HPDE6-E6E7 (cell line): Measurements from ENCODE around the gene VIM.
"Not testable (repeated sequence)": the region's sequence is repeated elsewhere in the genome, so short reads cannot be mapped to it uniquely, and the experiment has no call there.

Experiments
- DNase-seq: peaks from one replicate; pipeline ENCODE4 v3.0.0; 2011; ENCODE audit warnings: missing footprints; ENCODE audit errors: extremely low spot score

The VIM gene

GRCh38 chr10:17232276-17232960 is 4.4 kb downstream of the VIM start:
- DNase-seq: no peak

DNA sequence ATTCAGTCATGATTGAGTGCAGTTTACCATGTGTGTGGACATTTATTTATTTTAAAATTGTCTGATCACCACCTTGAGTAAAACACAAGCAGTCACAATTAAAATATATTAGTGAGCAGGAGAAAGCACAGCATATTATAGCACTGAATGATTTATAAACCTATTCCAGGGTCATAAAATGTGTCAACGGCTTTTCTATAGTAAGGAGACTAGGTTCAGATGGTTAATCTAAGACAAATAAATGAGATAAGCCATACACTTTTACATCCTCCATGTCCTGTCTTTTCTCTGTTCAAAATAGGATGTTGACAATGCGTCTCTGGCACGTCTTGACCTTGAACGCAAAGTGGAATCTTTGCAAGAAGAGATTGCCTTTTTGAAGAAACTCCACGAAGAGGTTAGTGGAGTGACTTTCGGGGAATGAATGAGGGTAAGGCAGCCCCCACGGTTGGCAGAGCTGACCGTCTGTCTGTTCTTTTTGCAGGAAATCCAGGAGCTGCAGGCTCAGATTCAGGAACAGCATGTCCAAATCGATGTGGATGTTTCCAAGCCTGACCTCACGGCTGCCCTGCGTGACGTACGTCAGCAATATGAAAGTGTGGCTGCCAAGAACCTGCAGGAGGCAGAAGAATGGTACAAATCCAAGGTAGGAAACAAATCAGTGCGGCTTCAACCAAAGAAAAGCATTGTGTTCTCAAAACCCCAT is 5.4 kb downstream of the VIM start:
- no peak for DNase-seq

GRCh38 chr10:17234431-17234945 is 6.4 kb downstream of the VIM start:
- no peak for DNase-seq

DNA sequence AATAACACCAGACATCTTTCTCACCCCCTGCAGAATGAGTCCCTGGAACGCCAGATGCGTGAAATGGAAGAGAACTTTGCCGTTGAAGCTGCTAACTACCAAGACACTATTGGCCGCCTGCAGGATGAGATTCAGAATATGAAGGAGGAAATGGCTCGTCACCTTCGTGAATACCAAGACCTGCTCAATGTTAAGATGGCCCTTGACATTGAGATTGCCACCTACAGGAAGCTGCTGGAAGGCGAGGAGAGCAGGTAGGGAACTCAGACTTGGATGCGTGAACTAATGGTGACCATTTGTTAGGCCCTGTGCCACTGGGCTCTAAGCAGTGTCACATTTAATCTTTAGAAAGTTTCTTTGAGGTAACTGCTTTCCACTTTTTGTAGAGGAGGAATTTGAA is 7.1 kb downstream of the VIM start:
- DNase-seq: no peak

DNA sequence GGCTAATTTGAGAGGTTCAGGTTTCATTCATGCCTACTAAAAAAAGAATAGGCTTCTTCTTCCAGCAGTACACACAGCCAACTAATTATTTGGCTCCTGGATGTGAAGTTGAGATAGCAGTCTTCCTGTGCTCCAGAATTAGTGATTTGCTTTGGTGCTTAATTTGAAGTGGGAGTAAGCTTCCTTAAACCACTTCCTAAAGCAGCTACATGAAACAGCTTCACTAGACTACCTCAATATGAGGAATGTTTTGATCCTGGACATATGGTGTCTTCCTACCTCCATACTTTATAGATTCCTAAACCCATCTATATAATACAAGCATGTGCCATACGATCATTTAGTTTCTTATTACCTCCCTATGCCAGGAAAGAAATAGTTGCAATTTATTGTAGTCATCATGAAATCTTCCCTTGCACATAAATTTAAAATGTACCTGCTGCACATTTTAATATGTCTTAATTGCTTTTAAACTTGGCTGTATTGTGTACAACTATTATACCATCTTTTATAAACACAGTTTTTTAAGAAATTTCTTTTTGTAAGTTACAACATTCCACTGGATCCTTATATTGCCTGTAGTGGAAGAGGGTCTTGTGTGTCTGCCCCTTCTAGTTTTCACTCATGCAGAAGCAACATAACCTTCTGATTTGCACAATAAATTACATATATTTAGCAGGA is 8.6 kb downstream of the VIM start:
- DNase-seq: no peak

DNA sequence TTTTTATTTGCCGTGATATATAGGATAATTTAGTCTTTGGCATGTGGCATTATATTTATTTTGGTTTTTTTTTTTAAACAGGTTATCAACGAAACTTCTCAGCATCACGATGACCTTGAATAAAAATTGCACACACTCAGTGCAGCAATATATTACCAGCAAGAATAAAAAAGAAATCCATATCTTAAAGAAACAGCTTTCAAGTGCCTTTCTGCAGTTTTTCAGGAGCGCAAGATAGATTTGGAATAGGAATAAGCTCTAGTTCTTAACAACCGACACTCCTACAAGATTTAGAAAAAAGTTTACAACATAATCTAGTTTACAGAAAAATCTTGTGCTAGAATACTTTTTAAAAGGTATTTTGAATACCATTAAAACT is 9.1 kb downstream of the VIM start:
- no peak for DNase-seq

- DNase-seq: no peak
Measured at GRCh38 chr10:17237915-17238444, 9.9 kb downstream of the VIM start.

GRCh38 chr10:17238445-17239291 is 10.6 kb downstream of the VIM start:
- DNase-seq: no peak

GRCh38 chr10:17239345-17240085 is 11.5 kb downstream of the VIM start:
- no peak for DNase-seq

DNA sequence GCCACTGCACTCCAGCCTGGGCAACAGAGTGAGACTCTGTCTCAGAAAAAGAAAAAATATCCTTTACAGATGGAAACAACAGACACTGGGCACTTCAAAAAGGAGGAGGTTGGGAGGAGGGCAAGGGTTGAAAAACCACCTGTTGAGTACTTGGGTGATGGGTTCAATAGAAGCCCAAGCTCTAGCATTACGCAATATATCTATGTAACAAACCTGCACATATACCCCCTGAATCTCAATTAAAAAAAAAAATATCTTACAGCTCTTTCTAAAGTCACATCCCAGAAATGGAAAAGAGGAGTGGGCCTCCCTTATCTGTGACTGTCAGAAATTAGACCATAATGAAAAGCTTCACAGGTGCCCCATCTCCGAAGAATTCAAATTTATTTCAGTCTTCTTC is 12.1 kb downstream of the VIM start:
- no peak for DNase-seq

- DNase-seq: no peak
Measured at GRCh38 chr10:17240616-17241015, 12.6 kb downstream of the VIM start.

GRCh38 chr10:17241611-17242333 is 13.7 kb downstream of the VIM start:
- DNase-seq: no peak

DNA sequence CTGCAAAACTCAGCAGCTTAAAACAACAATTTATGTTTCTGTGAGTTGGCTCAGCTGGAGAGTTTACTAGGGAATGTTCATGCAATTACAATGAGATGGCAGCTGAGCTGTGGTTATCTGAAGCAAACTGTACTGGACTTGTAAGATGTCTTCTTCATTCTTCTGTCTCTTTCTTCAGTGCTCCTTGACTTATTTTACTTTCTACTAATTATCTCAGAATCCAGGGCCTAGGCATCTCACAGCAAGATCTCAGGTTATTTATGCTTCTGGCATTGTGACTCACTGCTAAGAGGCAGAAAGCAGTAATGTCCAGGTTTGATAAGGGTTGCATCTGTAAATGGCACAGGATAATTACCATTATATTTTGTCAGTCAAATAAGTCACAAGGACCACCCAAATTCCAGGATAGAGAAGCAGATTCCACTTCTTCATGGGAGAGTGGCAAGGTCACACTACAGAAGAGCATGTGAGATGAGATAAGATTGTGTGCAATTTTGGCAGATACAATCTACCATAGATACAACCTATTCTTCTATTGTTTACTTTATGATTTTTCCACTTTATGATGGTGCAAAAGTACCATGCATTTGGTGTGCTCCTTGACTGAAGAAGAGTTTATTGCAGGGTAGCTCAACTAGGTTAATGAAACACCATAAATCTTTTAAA is 16.8 kb downstream of the VIM start:
- DNase-seq: no peak

DNA sequence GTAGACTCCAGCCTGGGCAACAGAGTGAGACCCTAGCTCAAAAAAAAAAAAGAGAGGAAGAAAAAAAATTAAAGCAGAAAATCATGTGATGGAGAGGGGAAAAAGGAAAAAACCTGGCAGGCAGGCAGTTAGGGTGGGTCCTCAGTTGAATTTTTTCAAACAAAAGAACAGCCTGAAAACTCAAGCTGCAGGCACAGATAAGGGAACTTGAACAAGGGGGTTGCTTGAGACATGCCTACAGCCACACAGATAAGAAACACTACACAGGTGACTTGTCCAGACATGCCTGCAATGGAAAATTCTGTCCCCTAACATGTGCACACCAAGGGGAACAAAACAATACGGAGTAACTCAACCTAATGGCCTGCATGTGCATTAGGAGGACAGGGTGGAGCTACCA is 19.2 kb downstream of the VIM start:
- no peak for DNase-seq

DNA sequence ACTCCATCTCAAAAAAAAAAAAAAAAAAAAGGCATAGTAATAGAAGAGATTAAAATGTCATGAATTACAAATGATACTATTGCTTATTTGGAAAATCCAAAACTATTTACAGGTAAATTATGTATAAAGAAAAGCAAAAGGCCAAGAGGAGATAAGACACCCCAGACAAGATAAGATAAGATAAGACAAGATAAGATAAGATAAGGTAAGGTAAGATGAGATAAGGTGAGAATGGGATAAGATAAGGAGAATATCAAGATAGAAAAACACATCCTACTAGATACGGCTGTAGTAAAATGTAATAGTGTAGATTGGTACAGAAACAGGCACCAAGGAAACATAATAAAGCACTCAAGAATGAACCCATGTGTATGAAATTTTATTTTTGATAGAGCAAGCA is 20.9 kb downstream of the VIM start:
- DNase-seq: no peak

DNA sequence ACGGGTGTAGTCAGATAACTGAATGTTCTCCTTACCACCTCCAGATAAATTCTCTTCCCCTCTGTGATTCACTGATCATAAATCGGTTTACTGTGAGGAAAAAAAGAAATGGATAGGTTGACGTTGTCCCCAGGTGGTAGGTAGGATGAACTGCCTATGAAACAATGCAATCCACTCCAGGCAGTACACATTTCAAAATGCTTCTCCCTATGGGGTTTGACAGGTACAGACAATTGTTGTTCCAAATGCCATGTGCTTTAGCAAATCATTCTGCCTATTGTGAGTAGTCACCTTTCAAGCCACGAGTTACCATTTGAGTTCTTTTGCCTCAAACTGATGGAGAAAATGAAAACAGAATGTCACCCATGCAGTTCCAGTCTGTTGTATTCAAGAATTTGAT is 21.8 kb downstream of the VIM start:
- no peak for DNase-seq

DNA sequence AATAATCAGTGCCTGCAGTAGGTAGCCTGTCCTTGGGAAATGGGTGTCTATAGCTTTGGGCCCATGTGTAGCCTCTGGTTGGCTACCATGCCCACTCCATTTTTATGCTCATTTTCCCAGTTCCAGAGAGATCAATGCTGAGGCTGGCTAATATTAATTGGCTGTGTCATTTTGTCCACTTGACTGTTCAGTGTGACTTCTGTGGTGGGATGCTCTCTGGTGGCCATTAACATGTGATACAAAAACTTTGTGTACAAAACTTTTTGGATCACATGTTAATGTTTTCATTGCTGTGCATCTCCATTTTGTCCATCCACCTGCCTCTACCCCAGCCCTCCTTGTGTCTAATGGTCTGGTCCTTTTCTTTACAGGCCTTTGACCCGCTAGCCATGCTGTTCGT is 22.7 kb downstream of the VIM start:
- DNase-seq: no peak

DNA sequence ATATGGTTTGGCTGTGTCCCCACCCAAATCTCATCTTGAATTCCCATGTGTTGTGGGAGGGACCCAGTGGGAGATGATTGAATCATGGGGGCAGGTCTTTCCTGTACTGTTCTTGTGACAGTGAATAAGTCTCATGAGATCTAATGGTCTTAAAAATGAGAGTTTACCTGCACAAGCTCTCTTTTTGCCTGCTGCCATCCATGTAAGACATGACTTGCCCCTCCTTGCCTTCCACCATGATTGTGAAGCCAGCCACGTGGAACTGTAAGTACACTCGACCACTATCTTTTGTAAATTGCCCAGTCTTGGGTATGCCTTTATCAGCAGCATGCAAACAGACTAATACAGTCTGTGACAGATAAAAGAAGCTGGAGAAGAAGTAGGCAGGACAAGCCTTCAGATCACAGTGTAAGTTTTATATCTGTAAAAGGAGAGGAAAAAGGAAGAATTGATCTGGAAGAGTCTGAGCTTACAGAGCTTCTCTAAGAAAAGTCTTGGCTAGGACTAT is 26.6 kb downstream of the VIM start:
- not testable (repeated sequence) for DNase-seq

DNA sequence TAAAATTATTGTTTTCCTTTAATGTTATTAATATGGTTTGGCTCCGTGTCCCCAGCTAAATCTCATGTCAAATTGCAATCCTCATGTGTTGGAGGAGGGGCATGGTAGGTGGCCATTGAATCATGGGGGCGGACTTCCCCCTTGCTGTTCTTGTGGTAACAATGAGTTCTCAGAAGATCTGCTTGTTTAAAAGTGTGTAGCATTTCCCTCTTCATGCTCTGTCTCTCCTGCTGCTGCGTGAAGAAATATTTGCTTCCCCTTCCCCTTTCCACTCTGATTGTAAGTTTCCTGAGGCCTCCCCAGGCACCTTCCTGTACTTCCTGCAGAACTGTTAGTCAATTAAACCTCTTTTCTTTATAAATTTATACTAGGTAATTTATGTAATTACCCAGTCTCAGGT is 27.5 kb downstream of the VIM start:
- DNase-seq: no peak

GRCh38 chr10:17256051-17256450 is 28.0 kb downstream of the VIM start:
- no peak for DNase-seq
